Upper lobe of left lung (tissue), 4 donors: ENCODE results near the gene CCDC33.

Experiments used
- CTCF ChIP-seq, 6 experiments: fragments of 450-650 bp in 4 of 6; fragments of 200-600 bp in 2 of 6; sonication (generic) in 2 of 6; IDR thresholded peaks; one replicate each; pipeline ENCODE4 v1.5.1; 2016 to 2019; ENCODE audit warnings: antibody characterized with exemption in 6 of 6
- EP300 ChIP-seq, 4 donors: sonication (generic); formaldehyde crosslinking; IDR thresholded peaks; one replicate each; pipeline ENCODE4 v1.5.1; 2017; ENCODE audit warnings: antibody characterized with exemption in 4 of 4, control low read depth in 2 of 4
- POLR2A ChIP-seq, 4 donors: fragments of 450-650 bp; IDR thresholded peaks; one replicate each; pipeline ENCODE4 v1.5.1; 2016 to 2017; ENCODE audit warnings: antibody characterized with exemption in 4 of 4, mild to moderate bottlenecking in 2 of 4
- POLR2AphosphoS5 ChIP-seq, 2 donors: sonication (generic); formaldehyde crosslinking; IDR thresholded peaks; one replicate each; pipeline ENCODE4 v1.5.1; 2017; ENCODE audit warnings: antibody characterized with exemption in 2 of 2

- TF ChIP-seq CTCF (IDR thresholded peaks at IDR 0.05) (no peak), POLR2AphosphoS5 (IDR thresholded peaks at IDR 0.05) (no peak), POLR2A (IDR thresholded peaks at IDR 0.05) (no peak), EP300 (IDR thresholded peaks at IDR 0.05) (no peak)
Observed at GRCh38 chr15:74229686-74230085, 6.4 kb upstream of the CCDC33 start.
